ENCODE measurements around the gene CFTR. TPM values are rescaled to one million over a fixed set of nuclear protein-coding genes. Genes with fewer than 3 reads are reported as not detected.

The CFTR gene
- not detected in 2 replicates for total RNA-seq

DNA sequence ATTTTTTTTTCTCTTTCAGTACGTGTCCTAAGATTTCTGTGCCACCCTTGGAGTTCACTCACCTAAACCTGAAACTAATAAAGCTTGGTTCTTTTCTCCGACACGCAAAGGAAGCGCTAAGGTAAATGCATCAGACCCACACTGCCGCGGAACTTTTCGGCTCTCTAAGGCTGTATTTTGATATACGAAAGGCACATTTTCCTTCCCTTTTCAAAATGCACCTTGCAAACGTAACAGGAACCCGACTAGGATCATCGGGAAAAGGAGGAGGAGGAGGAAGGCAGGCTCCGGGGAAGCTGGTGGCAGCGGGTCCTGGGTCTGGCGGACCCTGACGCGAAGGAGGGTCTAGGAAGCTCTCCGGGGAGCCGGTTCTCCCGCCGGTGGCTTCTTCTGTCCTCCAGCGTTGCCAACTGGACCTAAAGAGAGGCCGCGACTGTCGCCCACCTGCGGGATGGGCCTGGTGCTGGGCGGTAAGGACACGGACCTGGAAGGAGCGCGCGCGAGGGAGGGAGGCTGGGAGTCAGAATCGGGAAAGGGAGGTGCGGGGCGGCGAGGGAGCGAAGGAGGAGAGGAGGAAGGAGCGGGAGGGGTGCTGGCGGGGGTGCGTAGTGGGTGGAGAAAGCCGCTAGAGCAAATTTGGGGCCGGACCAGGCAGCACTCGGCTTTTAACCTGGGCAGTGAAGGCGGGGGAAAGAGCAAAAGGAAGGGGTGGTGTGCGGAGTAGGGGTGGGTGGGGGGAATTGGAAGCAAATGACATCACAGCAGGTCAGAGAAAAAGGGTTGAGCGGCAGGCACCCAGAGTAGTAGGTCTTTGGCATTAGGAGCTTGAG lies at the start of gene CFTR:
CFTR (plus strand) TSS at position 801 of the 830 bp plus-strand sequence. CDS start 70 bp downstream, outside the sequence.

Other genes with a start within 250 kb of the CFTR start
- gene WNT2, start 157.0 kb upstream of the CFTR start, total RNA-seq, result 0.19 TPM in 1 of 2 replicates, not detected in the other
- gene ASZ1, start 52.5 kb upstream of the CFTR start, total RNA-seq, result not detected in 2 replicates